Spleen (tissue), 7 donors: Measurements from ENCODE around the gene GCLM.

Source experiments
- POLR2A ChIP-seq, 3 donors: fragments of 450-650 bp; IDR thresholded peaks; one replicate each; pipeline ENCODE4 v1.5.1; 2017; ENCODE audit warnings: antibody characterized with exemption in 3 of 3, mild to moderate bottlenecking in 1 of 3
- POLR2AphosphoS5 ChIP-seq, 3 donors: sonication (generic); formaldehyde crosslinking; IDR thresholded peaks; one replicate each; pipeline ENCODE4 v1.5.1; 2017; ENCODE audit warnings: antibody characterized with exemption in 3 of 3
- TF ChIP-seq, protein P1 (sequence below), 11 experiments: fragments of 200-600 bp in 7 of 11; fragments of 450-650 bp in 4 of 11; sonication (generic) in 4 of 11; IDR thresholded peaks in 8 of 11; conservative IDR thresholded peaks in 3 of 11; 1 replicate in 7 of 11; 2 replicates in 4 of 11; pipeline versions ENCODE4 v1.4.0 to v1.8.0; 2016 to 2021; ENCODE audit warnings: antibody characterized with exemption in 11 of 11, inconsistent platforms in 4 of 11, mild to moderate bottlenecking in 1 of 11
- donor health status: DM: no; HTN: no; CAD: no; lungs with moderate emphysema.
- donor health status: DM: no; HTN: no; CAD: no.
- donor health status: DM: no; HTN: no; CAD: no.

DNA sequence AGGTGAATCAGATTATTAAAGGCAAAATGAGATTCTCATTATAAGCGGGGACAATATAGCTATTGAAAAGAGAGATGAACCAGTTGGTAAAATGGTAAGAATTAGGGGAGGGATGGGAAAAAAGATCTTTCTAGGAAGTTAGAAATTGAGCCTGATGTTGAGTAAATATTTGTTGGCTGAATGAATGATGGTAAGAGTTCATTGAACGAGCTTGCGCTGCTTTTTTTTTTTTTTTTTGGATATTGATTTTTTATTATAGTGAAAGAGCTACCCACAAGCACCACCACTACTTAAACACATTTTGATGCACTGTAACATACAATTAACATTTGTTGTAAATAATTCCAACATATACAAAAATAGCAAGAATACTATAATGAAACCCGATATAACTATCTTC is 1.1 kb upstream of the GCLM start:
- TF ChIP-seq POLR2A (IDR thresholded peaks at IDR 0.05) (no peak), POLR2AphosphoS5 (IDR thresholded peaks at IDR 0.05) (no peak)
- TF ChIP-seq, protein P1, sequence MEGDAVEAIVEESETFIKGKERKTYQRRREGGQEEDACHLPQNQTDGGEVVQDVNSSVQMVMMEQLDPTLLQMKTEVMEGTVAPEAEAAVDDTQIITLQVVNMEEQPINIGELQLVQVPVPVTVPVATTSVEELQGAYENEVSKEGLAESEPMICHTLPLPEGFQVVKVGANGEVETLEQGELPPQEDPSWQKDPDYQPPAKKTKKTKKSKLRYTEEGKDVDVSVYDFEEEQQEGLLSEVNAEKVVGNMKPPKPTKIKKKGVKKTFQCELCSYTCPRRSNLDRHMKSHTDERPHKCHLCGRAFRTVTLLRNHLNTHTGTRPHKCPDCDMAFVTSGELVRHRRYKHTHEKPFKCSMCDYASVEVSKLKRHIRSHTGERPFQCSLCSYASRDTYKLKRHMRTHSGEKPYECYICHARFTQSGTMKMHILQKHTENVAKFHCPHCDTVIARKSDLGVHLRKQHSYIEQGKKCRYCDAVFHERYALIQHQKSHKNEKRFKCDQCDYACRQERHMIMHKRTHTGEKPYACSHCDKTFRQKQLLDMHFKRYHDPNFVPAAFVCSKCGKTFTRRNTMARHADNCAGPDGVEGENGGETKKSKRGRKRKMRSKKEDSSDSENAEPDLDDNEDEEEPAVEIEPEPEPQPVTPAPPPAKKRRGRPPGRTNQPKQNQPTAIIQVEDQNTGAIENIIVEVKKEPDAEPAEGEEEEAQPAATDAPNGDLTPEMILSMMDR (IDR thresholded peaks at IDR 0.05 in 8 of 11, conservative IDR thresholded peaks at IDR 0.05 in 3 of 11), result no peak
